GM19397 (cell line): ENCODE data around the gene SLC8B1.

Experiments
- ATAC-seq: cut with Tn5 transposase; IDR thresholded peaks from one replicate; pipeline ENCODE4 v1.9.1; 2021; ENCODE audit warnings: mild to moderate bottlenecking, moderate library complexity; ENCODE audit not compliant: unreplicated experiment

The SLC8B1 gene

GRCh38 chr12:113296557-113297213, 38.2 kb downstream of the SLC8B1 start:
- no peak for ATAC-seq

GRCh38 chr12:113295886-113296556, 38.9 kb downstream of the SLC8B1 start:
- no peak for ATAC-seq

- no peak for ATAC-seq
Measured at GRCh38 chr12:113293100-113293499, 41.8 kb downstream of the SLC8B1 start.

GRCh38 chr12:113292547-113292946, 42.4 kb downstream of the SLC8B1 start:
- no peak for ATAC-seq

GRCh38 chr12:113292091-113292490, 42.8 kb downstream of the SLC8B1 start:
- no peak for ATAC-seq

- no peak for ATAC-seq
Measured at GRCh38 chr12:113291586-113291985, 43.3 kb downstream of the SLC8B1 start.

GRCh38 chr12:113290506-113290905, 44.4 kb downstream of the SLC8B1 start:
- no peak for ATAC-seq

GRCh38 chr12:113289361-113289760, 45.5 kb downstream of the SLC8B1 start:
- ATAC-seq, result no peak

GRCh38 chr12:113287899-113288282, 47.0 kb downstream of the SLC8B1 start:
- no peak for ATAC-seq

GRCh38 chr12:113287146-113287898, 47.6 kb downstream of the SLC8B1 start:
- ATAC-seq, result no peak

GRCh38 chr12:113286712-113287111, 48.2 kb downstream of the SLC8B1 start:
- no peak for ATAC-seq

GRCh38 chr12:113285679-113286610, 49.0 kb downstream of the SLC8B1 start:
- no peak for ATAC-seq

GRCh38 chr12:113284751-113285150, 50.2 kb downstream of the SLC8B1 start:
- ATAC-seq, result no peak

GRCh38 chr12:113278633-113279032, 56.3 kb downstream of the SLC8B1 start:
- ATAC-seq, result no peak

GRCh38 chr12:113278141-113278540, 56.8 kb downstream of the SLC8B1 start:
- ATAC-seq, result no peak

- no peak for ATAC-seq
Measured at GRCh38 chr12:113277511-113277910, 57.4 kb downstream of the SLC8B1 start.

GRCh38 chr12:113276946-113277500, 57.9 kb downstream of the SLC8B1 start:
- no peak for ATAC-seq

GRCh38 chr12:113276306-113276705, 58.6 kb downstream of the SLC8B1 start:
- no peak for ATAC-seq

GRCh38 chr12:113274848-113275247, 60.1 kb downstream of the SLC8B1 start:
- ATAC-seq, result no peak

GRCh38 chr12:113273053-113273725, 61.7 kb downstream of the SLC8B1 start:
- no peak for ATAC-seq
